Peyer's patch (tissue), 4 donors: ENCODE data around the gene RELN. TPM values are rescaled to one million over a fixed set of nuclear protein-coding genes. Genes with fewer than 3 reads are reported as not detected.
"Not testable (repeated sequence)": the region's sequence is repeated elsewhere in the genome, so short reads cannot be mapped to it uniquely, and the experiment has no call there.

Experiments used
- DNase-seq, 3 donors: peaks; one replicate each; pipeline ENCODE4 v3.0.0-alpha.2; 2017 to 2019
- H3K27ac ChIP-seq, 4 donors: fragments of 200-600 bp; sonication (generic); one replicate each; pipeline ENCODE4 v1.5.1; 2016 to 2019
- H3K27me3 ChIP-seq, 2 donors: fragments of 200-600 bp; sonication (generic); one replicate each; pipeline ENCODE4 v1.5.1; 2019
- H3K36me3 ChIP-seq, 3 donors: fragments of 200-600 bp; sonication (generic); one replicate each; pipeline ENCODE4 v1.5.1; 2016 to 2019
- H3K4me1 ChIP-seq, 4 donors: fragments of 200-600 bp; sonication (generic); one replicate each; pipeline ENCODE4 v1.5.1; 2016 to 2019
- H3K4me3 ChIP-seq, 4 donors: fragments of 200-600 bp; sonication (generic); 1 replicate in 3 of 4; 2 replicates in 1 of 4; pipeline ENCODE4 v1.5.1; 2016 to 2019; ENCODE audit warnings: mild to moderate bottlenecking in 1 of 4
- H3K9me3 ChIP-seq, 4 donors: fragments of 200-600 bp; sonication (generic); one replicate each; pipeline ENCODE4 v1.5.1; 2016 to 2019; ENCODE audit warnings: mild to moderate bottlenecking in 1 of 4
- POLR2A ChIP-seq, 2 donors: fragments of 450-650 bp; IDR thresholded peaks; one replicate each; pipeline ENCODE4 v1.5.1; 2017; ENCODE audit warnings: antibody characterized with exemption in 2 of 2, mild to moderate bottlenecking in 2 of 2, moderate library complexity in 2 of 2
- total RNA-seq, 4 donors: library from RNA; depleted of rRNA; stranded (reverse); fragments of >200 nt; gene quantifications; one replicate each; pipeline ENCODE4 v1.1.0, GENCODE V29; 2016
- TF ChIP-seq, protein P1 (sequence below), 6 experiments: fragments of 450-650 bp in 4 of 6; fragments of 200-600 bp in 2 of 6; sonication (generic) in 1 of 6; IDR thresholded peaks; one replicate each; pipeline ENCODE4 v1.5.1; 2017 to 2019; ENCODE audit warnings: antibody characterized with exemption in 6 of 6, mild to moderate bottlenecking in 3 of 6, moderate library complexity in 1 of 6

The RELN gene
- total RNA-seq, 4 donors from 2014 or later = 1.7 to 3.9 (median 3.2) TPM

DNA sequence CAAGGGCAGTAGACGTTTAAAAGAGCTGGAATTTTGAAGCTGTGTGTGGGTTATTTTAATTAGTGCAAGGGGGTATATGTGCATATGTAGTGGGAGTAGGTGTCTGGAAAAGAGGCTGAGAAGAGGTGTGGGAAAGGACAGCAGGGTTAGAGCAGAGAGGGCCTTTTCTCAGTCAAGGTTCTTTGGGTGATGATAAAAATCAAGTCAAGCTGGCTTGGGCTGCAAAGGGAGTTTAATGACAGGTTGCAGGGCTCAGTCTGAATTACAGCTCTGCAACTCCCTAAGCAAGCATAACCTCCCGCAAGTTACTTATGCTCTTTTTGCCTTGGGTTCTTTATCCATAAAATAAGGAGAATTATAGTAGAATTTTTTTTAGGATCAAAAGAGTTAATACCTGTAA lies 83.5 kb downstream of the RELN start:
- H3K36me3 ChIP-seq = no peaks in the 10 kb centered on the region
- H3K4me3 ChIP-seq = no peak overlapping the region
- TF ChIP-seq, protein P1, sequence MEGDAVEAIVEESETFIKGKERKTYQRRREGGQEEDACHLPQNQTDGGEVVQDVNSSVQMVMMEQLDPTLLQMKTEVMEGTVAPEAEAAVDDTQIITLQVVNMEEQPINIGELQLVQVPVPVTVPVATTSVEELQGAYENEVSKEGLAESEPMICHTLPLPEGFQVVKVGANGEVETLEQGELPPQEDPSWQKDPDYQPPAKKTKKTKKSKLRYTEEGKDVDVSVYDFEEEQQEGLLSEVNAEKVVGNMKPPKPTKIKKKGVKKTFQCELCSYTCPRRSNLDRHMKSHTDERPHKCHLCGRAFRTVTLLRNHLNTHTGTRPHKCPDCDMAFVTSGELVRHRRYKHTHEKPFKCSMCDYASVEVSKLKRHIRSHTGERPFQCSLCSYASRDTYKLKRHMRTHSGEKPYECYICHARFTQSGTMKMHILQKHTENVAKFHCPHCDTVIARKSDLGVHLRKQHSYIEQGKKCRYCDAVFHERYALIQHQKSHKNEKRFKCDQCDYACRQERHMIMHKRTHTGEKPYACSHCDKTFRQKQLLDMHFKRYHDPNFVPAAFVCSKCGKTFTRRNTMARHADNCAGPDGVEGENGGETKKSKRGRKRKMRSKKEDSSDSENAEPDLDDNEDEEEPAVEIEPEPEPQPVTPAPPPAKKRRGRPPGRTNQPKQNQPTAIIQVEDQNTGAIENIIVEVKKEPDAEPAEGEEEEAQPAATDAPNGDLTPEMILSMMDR (IDR thresholded peaks at IDR 0.05) = no peak
- TF ChIP-seq POLR2A (IDR thresholded peaks at IDR 0.05) = no peak
- no peaks in the 10 kb centered on the region for H3K27me3 ChIP-seq
- H3K9me3 ChIP-seq = no peaks in the 10 kb centered on the region
- DNase-seq = no peak
- H3K4me1 ChIP-seq = no peaks in the 10 kb centered on the region
- H3K27ac ChIP-seq = no peak overlapping the region

- no peaks in the 10 kb centered on the region for H3K4me1 ChIP-seq
- H3K27ac ChIP-seq = no peak overlapping the region
- DNase-seq = no peak
- no peaks in the 10 kb centered on the region for H3K9me3 ChIP-seq
- no peak for TF ChIP-seq POLR2A (IDR thresholded peaks at IDR 0.05)
- TF ChIP-seq, protein P1 (IDR thresholded peaks at IDR 0.05) = no peak
- H3K4me3 ChIP-seq = no peak overlapping the region
- no peaks in the 10 kb centered on the region for H3K27me3 ChIP-seq
- H3K36me3 ChIP-seq = no peaks in the 10 kb centered on the region
Measured at GRCh38 chr7:103902917-103903316, 86.5 kb downstream of the RELN start.

DNA sequence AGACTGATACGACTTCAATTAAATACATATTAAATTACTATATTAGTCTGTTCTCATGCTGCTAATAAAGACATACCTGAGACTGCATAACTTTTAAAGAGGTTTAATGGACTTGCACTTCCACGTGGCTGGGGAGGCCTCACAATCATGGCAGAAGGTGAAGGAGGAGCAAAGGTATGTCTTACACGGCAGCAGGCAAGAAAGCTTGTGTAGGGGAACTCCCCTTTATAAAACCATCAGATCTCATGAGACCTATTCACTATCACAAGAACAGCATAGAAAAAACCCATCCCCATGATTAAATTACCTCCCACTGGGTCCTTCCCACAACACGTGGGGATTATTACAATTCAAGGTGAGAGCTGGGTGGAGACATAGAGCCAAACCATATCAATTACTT lies 92.6 kb downstream of the RELN start:
- H3K27ac ChIP-seq, H3K27me3 ChIP-seq, H3K36me3 ChIP-seq, DNase-seq, H3K9me3 ChIP-seq, H3K4me1 ChIP-seq, H3K4me3 ChIP-seq: not testable (repeated sequence)

- Histone ChIP-seq H3K4me1 (no peaks in the 10 kb centered on the region), H3K9me3 (no peaks in the 10 kb centered on the region), H3K4me3 (no peak overlapping the region), H3K27me3 (no peaks in the 10 kb centered on the region), H3K27ac (no peak overlapping the region), H3K36me3 (no peaks in the 10 kb centered on the region)
- TF ChIP-seq, protein P1 (IDR thresholded peaks at IDR 0.05) = no peak
- no peak for DNase-seq
Measured at GRCh38 chr7:103894656-103895596, 94.5 kb downstream of the RELN start.

DNA sequence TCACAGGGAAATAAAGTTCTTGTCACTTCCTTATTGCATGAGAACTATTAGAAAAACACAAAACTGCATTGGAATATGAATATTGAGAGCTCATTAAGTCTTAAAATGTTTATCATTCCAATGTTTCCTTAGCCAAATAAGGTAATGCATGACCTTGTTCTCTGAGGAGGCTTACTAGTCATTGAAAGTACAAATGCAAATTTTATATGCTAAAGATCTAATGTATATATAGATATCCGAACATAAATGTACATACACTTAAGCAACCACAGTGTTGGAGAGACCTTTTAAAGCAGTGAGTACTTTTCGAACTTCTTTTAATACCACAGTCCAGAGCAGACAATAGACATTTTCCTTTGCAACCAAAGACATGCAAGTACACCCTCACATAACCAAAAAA lies 96.1 kb downstream of the RELN start:
- H3K27ac ChIP-seq = no peak overlapping the region
- no peaks in the 10 kb centered on the region for H3K27me3 ChIP-seq
- no peaks in the 10 kb centered on the region for H3K9me3 ChIP-seq
- TF ChIP-seq POLR2A (IDR thresholded peaks at IDR 0.05) = no peak
- TF ChIP-seq, protein P1 (IDR thresholded peaks at IDR 0.05) = no peak
- no peak overlapping the region for H3K4me3 ChIP-seq
- no peaks in the 10 kb centered on the region for H3K4me1 ChIP-seq
- no peak for DNase-seq
- no peaks in the 10 kb centered on the region for H3K36me3 ChIP-seq

GRCh38 chr7:103889451-103889850 lies 100.0 kb downstream of the RELN start:
- no peaks in the 10 kb centered on the region for H3K36me3 ChIP-seq
- TF ChIP-seq, protein P1 (IDR thresholded peaks at IDR 0.05) = no peak
- TF ChIP-seq POLR2A (IDR thresholded peaks at IDR 0.05) = no peak

More at GRCh38 chr7:103889451-103889850, 100.0 kb downstream of the RELN start:
- H3K27ac ChIP-seq = no peak overlapping the region
- H3K4me1 ChIP-seq = no peaks in the 10 kb centered on the region
- no peaks in the 10 kb centered on the region for H3K27me3 ChIP-seq
- DNase-seq = no peak
- no peak overlapping the region for H3K4me3 ChIP-seq
- no peaks in the 10 kb centered on the region for H3K9me3 ChIP-seq
